ENCODE results near the gene GASK1A. TPM values are rescaled to one million over a fixed set of nuclear protein-coding genes. Genes with fewer than 3 reads are reported as not detected.
A peak's percentile ranks its signal among the peaks of the same experiment; 100 is the strongest.

The GASK1A gene
- total and polyA plus RNA-seq, 8 donors: 1.2 to 23.6 (median 8.1) TPM

- Histone ChIP-seq H3K27ac (no peak overlapping the region), H3K4me1 (no peaks in the 10 kb centered on the region), H3K9me3 (peaks cover 0 to 8% (median 0%) of the 10 kb centered on the region in 4 donors), H3K27me3 (no peaks in the 10 kb centered on the region), H3K36me3 (no peaks in the 10 kb centered on the region), H3K4me3 (no peak overlapping the region)
- intact Hi-C loops (cut with DNase I; ENCODE audit: low total_unique reads): no loop called here
- 81 to 89% (median 87%) methylated on average over 3 of the region's 3 CpGs for WGBS, 5 donors
- DNase-seq: no peak
- no peak for TF ChIP-seq POLR2AphosphoS5 (IDR thresholded peaks at IDR 0.05)
- TF ChIP-seq EP300 (IDR thresholded peaks at IDR 0.05): no peak
- no peak for TF ChIP-seq POLR2A (IDR thresholded peaks at IDR 0.05)
- TF ChIP-seq CTCF (IDR thresholded peaks at IDR 0.05): no peak
These were observed 30.4 kb downstream of the GASK1A start for GRCh38 chr3:43009547-43009946.

DNA sequence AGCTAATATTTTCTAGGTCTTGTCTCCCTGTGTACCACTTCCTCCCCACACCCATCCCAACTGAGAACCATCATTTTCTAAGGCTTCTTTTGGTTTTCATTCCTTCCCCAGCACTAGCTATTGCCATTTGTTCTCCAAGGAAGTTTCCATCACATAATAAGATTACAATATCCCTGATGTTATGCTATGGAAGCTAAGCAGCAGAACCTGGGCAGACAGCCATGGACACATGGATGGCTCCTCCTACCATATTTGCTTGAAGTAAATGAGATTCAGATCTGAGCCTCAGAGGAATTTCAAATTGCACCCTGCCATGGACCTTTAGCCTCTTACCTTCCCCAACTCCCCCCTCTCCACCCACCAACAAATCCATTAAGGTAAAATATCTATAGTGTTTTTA is 31.5 kb downstream of the GASK1A start:
- H3K9me3 ChIP-seq: peaks cover 0 to 10% (median 0%) of the 10 kb centered on the region in 4 donors
- TF ChIP-seq CTCF (IDR thresholded peaks at IDR 0.05) (no peak), POLR2AphosphoS5 (IDR thresholded peaks at IDR 0.05) (no peak), EP300 (IDR thresholded peaks at IDR 0.05) (no peak), POLR2A (IDR thresholded peaks at IDR 0.05) (no peak)
- no peak overlapping the region for H3K4me3 ChIP-seq
- intact Hi-C loops (cut with DNase I; ENCODE audit: low total_unique reads): no loop called here
- no peaks in the 10 kb centered on the region for H3K4me1 ChIP-seq
- H3K36me3 ChIP-seq: no peaks in the 10 kb centered on the region
- no peak overlapping the region for H3K27ac ChIP-seq
- no peaks in the 10 kb centered on the region for H3K27me3 ChIP-seq
- DNase-seq: peak in 1 of 2 donors; percentile 70

DNA sequence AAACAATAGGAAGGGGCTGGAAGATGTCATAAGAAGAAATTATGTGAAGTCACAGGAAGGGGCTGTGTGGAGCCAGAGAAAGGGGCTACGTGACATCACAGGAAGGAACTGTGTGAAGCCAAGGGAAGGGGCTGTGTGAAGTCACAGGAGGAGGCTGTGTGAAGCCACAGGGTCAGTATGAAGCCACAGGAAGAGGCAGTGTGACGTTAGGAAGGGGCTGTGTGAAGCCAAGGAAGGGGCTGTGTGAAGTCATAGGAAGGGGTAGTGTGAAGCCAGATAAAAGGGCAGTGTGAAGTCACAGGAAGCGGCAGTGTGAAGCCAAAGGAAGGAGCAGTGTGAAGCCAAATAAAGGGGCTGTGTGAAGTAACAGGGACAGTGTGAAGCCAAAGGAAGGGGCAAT is 32.5 kb downstream of the GASK1A start:
- 73 to 83% (median 79%) methylated on average over 3 of the region's 3 CpGs for WGBS, 5 donors
- TF ChIP-seq EP300 (IDR thresholded peaks at IDR 0.05): no peak
- TF ChIP-seq POLR2AphosphoS5 (IDR thresholded peaks at IDR 0.05): no peak
- TF ChIP-seq CTCF (IDR thresholded peaks at IDR 0.05): no peak
- Histone ChIP-seq H3K27ac (no peak overlapping the region), H3K36me3 (no peaks in the 10 kb centered on the region), H3K4me1 (no peaks in the 10 kb centered on the region), H3K4me3 (no peak overlapping the region), H3K27me3 (no peaks in the 10 kb centered on the region), H3K9me3 (peaks cover 0 to 13% (median 0%) of the 10 kb centered on the region in 4 donors)
- no peak for DNase-seq
- intact Hi-C loops (cut with DNase I; ENCODE audit: low total_unique reads): no loop called here

DNA sequence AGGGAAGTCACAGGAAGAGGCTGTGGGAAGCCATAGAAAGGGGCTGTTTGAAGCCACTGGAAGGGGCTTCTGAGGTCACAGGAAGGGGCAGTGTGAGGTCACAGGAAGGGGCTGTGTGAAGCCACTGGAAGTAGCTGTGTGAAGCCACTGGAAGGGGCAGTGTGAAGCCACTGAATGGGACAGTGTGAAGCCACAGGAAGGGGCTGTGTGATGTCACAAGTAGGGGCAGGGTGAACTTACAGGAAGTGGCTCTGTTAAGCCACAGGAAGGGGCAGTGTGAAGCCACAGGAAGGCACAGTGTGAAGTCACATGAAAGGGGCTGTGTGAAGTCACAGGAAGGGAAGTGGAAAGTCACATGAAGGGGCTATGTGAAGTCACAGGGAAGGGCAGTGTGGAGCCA is 33.1 kb downstream of the GASK1A start:
- no peaks in the 10 kb centered on the region for H3K4me1 ChIP-seq
- H3K9me3 ChIP-seq: peaks cover 0 to 18% (median 0%) of the 10 kb centered on the region in 4 donors
- no peak for DNase-seq
- no peaks in the 10 kb centered on the region for H3K27me3 ChIP-seq
- TF ChIP-seq POLR2AphosphoS5 (IDR thresholded peaks at IDR 0.05) (no peak), EP300 (IDR thresholded peaks at IDR 0.05) (no peak), CTCF (IDR thresholded peaks at IDR 0.05) (no peak), POLR2A (IDR thresholded peaks at IDR 0.05) (no peak)
- H3K36me3 ChIP-seq: no peaks in the 10 kb centered on the region
- no peak overlapping the region for H3K27ac ChIP-seq
- intact Hi-C loops (cut with DNase I; ENCODE audit: low total_unique reads): no loop called here
- H3K4me3 ChIP-seq: no peak overlapping the region
